SKM-1 treated with dmso at 0.1 percent for 144 hours (cell line): ENCODE measurements around the gene ITGA7.

Source experiments
- DNase-seq: peaks from one replicate; lab custom pipeline; 2025; ENCODE audit not compliant: unreplicated experiment; lab: John Stamatoyannopoulos, UW

The ITGA7 gene

GRCh38 chr12:55736780-55737580 lies 29.3 kb upstream of the ITGA7 start:
- peak; percentile 12 for DNase-seq

GRCh38 chr12:55736076-55736475 lies 28.4 kb upstream of the ITGA7 start:
- DNase-seq, result no peak

DNA sequence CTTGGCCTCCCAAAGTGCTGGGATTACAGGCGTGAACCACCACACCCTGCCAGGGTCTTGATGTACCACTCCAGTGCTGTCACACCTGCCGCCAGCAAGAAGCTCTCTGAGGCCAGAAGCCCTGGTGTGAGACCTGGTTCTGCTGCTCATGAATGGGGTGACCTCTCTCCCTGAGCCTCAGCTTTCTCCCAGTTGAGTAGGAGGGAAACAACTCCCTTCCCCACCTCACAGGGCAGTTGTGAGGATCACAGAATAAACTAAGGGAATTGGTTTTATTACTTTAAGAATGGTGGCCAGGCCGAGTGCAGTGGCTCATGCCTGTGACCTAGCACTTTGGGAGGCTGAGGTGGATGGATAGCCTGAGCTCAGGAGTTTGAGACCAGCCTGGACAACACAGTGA lies 26.9 kb upstream of the ITGA7 start:
- DNase-seq, result no peak

- DNase-seq, result no peak
These were observed 26.2 kb upstream of the ITGA7 start for GRCh38 chr12:55733858-55734257.

DNA sequence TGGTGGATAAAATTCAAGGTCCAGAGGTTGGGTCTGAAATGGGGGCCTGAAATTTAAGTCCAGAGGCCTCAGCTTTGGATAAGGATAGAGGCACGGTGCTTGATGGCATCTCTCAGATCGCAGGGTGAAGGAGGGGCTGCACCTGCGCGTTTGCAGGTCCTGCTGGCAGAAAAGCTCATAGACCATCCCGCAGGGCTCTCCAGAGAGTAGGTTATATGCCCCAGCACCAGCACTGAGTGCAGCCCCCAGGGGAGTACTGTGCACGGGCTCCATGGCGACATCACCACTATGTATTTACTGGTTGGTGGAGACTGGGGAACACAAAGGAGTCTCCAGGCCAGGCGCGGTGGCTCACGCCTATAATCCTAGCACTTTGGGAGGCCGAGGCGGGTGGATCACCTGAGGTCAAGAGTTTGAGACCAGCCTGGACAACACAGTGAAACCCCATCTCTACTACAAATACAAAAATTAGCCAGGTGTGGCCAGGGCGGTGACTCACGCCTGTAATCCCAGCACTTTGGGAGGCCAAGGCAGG lies 25.4 kb upstream of the ITGA7 start:
- no peak for DNase-seq

GRCh38 chr12:55732288-55732687 lies 24.6 kb upstream of the ITGA7 start:
- no peak for DNase-seq

- DNase-seq, result no peak
These were observed 22.4 kb upstream of the ITGA7 start for GRCh38 chr12:55729819-55730818.

- DNase-seq, result peak; percentile 42
These were observed 21.5 kb upstream of the ITGA7 start, which contains the start of gene CD63 for GRCh38 chr12:55728939-55729818. Gene CD63 (minus strand): TSS chr12:55729009. CDS start chr12:55728341, 668 bp downstream.

- no peak for DNase-seq
These were observed 20.7 kb upstream of the ITGA7 start for GRCh38 chr12:55728186-55728938.

DNA sequence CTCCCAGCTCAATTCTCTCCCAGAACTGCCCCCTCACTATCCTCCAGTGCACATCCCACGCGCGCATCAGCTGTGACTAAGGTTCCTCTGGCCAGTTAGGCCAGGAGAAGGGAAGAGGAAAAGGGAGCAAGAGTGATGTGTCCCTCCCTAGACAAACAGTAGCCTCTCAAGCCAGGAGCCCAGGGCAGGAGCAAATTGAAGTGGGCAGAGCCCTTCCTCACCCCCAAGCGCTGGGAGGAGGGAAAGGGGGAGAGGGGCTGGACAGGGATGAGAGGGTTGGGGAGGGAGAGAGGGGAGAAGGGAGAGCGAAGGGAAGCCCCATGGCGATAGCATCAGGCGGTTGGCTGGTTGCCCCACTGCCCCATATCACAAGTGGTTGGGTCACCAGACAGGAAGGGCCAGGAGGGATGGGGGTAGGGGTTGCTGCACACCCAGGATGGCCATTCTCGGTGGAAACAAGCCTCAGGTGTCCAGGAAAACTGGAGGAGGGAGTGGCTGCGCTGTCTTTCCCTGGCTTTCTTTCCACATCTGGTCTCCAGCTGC lies 20.0 kb upstream of the ITGA7 start:
- no peak for DNase-seq

DNA sequence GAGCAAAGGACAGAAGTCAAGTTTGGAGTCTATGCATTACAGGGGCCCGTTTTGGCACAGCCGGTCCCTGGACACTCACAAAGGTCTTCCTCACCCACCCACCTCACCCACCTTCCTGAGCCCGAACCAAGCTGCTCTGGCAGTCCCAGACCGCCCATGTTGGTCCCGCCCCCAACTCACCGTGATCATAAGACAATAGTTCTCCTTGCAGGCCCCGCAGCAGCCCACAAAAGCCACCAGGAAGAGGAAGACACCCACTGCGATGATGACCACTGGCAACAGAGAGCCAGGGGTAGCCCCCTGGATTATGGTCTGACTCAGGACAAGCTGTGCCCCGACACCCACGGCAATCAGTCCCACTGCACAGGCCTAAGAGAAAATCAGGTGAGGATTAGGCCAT lies 19.3 kb upstream of the ITGA7 start:
- DNase-seq, result no peak

- no peak for DNase-seq
These were observed 17.9 kb upstream of the ITGA7 start for GRCh38 chr12:55725556-55725955.

DNA sequence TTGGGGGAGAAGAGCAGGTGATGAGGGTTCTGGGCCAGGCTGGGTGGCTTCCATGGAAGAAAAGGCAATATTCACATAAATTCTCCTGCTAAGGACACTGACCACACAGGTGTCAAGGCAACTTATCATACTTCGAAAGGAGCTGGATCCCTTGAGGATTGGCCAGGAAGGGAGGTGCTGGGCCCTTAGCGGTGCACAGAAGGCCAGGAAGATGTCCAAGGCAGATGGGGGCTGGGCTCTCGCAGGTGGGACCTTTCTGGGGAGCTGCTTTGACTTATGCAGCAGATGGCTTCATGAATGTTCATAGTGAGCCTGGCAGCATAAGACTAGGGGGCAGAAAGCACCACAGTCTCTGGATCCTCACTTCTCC lies 17.2 kb upstream of the ITGA7 start:
- DNase-seq, result no peak

- no peak for DNase-seq
These were observed 16.7 kb upstream of the ITGA7 start for GRCh38 chr12:55724226-55724939.

DNA sequence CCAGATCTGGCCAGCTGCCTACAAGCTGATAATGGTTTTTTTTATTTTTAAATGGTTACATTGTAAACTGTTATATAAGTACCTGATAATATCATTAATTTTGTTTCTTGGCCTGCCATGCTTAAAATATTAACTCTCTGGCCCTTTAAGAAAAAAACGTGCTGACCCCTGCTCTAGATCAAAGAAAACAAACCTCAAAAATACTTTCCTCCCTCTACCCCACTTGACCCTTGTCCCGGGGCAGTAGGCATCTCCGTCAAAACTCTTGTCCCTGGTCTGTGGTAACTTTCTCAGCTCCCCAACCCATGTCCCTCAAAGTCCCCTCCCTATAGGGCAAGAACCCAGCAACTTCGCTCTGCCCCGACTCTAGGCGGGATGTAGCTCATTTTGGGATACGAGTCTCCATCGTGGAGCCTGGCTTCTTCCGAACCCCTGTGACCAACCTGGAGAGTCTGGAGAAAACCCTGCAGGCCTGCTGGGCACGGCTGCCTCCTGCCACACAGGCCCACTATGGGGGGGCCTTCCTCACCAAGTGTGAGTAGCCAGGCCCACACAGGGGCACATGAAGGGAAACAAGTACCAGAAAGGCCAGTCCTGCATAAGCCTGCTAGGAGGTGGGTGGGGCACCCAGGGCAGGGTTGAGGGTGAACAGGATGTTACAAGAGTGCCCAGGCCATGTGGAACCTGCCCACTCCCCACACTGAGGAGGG lies 16.0 kb upstream of the ITGA7 start:
- DNase-seq, result no peak

DNA sequence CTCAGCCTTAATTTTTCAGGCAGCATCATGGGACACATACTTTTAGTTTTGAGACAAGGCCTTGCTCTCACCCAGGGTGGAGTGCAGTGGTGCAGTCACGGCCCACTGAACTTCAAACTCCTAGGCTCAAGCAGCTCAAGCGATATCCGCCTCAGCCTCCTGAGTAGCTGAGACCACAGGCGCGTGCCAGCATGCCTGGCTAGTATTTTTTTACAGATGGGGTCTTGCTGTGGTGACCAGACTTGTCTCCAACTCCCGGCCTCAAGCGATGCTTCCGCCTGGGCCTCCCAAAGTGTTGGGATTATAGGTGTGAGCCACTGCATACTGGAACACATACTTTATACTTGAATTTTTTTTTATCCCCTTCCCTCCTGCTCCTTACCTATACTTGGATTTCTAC lies 15.2 kb upstream of the ITGA7 start:
- DNase-seq, result no peak

DNA sequence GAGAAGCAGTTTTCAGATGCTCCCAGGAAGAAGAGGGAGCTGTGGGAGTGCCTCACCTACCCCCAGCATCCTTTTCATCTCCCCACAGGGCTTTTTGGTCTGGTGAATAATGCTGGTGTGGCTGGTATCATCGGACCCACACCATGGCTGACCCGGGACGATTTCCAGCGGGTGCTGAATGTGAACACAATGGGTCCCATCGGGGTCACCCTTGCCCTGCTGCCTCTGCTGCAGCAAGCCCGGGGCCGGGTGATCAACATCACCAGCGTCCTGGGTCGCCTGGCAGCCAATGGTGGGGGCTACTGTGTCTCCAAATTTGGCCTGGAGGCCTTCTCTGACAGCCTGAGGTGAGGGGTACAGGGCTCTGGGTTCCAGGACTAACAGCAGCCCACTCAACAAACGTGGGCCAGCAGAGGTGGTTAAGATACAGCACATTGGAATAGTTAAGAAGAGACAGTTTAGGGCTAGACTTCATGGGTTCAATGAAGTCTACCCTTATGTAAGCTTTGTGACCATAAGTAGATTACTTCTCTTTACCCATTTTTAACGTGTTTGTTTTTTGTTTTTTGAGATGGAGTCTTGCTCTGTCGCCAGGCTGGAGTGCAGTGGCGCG lies 14.0 kb upstream of the ITGA7 start:
- DNase-seq, result no peak

GRCh38 chr12:55720894-55721444 lies 13.3 kb upstream of the ITGA7 start:
- DNase-seq, result peak; percentile 19
